H9 (cell line): ENCODE data around the gene UNC5C. TPM values are rescaled to one million over a fixed set of nuclear protein-coding genes. Genes with fewer than 3 reads are reported as not detected.

ENCODE experiments used
- DNase-seq: peaks from one replicate; pipeline ENCODE4 v3.0.0-alpha.2; 2017
- H2AFZ ChIP-seq: one replicate; pipeline ENCODE4 v1.6.1; 2013; ENCODE audit warnings: mild to moderate bottlenecking, low read length, control low read depth, moderate library complexity
- H2AK5ac ChIP-seq: 2 replicates; pipeline ENCODE4 v1.6.1; 2013; ENCODE audit warnings: low read length, control low read depth, mixed read lengths; ENCODE audit not compliant: insufficient read length
- H2BK120ac ChIP-seq: one replicate; pipeline ENCODE4 v1.6.1; 2013; ENCODE audit warnings: low read depth, mild to moderate bottlenecking, low read length, control low read depth, inconsistent platforms; ENCODE audit not compliant: poor library complexity, severe bottlenecking
- H2BK12ac ChIP-seq: 2 replicates; pipeline ENCODE4 v1.6.1; 2013; ENCODE audit warnings: low read length, control low read depth, mixed read lengths, low read depth; ENCODE audit not compliant: insufficient read length
- H2BK15ac ChIP-seq: 2 replicates; pipeline ENCODE4 v1.6.1; 2013; ENCODE audit warnings: low read depth, low read length, control low read depth
- H2BK20ac ChIP-seq: one replicate; pipeline ENCODE4 v1.6.1; 2013; ENCODE audit warnings: low read depth, mild to moderate bottlenecking, low read length, control low read depth, inconsistent platforms; ENCODE audit not compliant: poor library complexity, severe bottlenecking
- H2BK5ac ChIP-seq: 2 replicates; pipeline ENCODE4 v1.6.1; 2013; ENCODE audit warnings: low read length, control low read depth, mixed read lengths; ENCODE audit not compliant: insufficient read length
- H3K14ac ChIP-seq: 2 replicates; pipeline ENCODE4 v1.6.1; 2013; ENCODE audit warnings: low read length, control low read depth; ENCODE audit not compliant: insufficient read depth
- H3K18ac ChIP-seq: 2 replicates; pipeline ENCODE4 v1.6.1; 2013; ENCODE audit warnings: low read depth, mild to moderate bottlenecking, mixed read lengths, low read length, control low read depth; ENCODE audit not compliant: insufficient read length
- H3K23ac ChIP-seq: 2 replicates; pipeline ENCODE4 v1.6.1; 2013; ENCODE audit warnings: low read length, control low read depth, mixed read lengths, low read depth; ENCODE audit not compliant: insufficient read length
- H3K23me2 ChIP-seq: 2 replicates; pipeline ENCODE4 v1.6.1; 2013; ENCODE audit warnings: low read depth, mild to moderate bottlenecking, mixed read lengths, low read length, control low read depth; ENCODE audit not compliant: insufficient read length, poor library complexity, severe bottlenecking
- H3K27ac ChIP-seq: 2 replicates; pipeline ENCODE4 v1.5.1; 2013; ENCODE audit warnings: low read length, control low read depth, mixed read lengths, low read depth; ENCODE audit not compliant: insufficient read length
- H3K27me3 ChIP-seq: 2 replicates; pipeline ENCODE4 v1.6.1; 2013; ENCODE audit warnings: low read length, control low read depth, inconsistent platforms; ENCODE audit not compliant: insufficient read depth
- H3K4ac ChIP-seq: 2 replicates; pipeline ENCODE4 v1.6.1; 2013; ENCODE audit warnings: low read depth, mild to moderate bottlenecking, control low read depth, inconsistent platforms, low read length, moderate library complexity
- H3K4me1 ChIP-seq: 2 replicates; pipeline ENCODE4 v1.6.1; 2013; ENCODE audit warnings: low read length, control low read depth, inconsistent platforms; ENCODE audit not compliant: insufficient read depth
- H3K4me2 ChIP-seq: 2 replicates; pipeline ENCODE4 v1.6.1; 2013; ENCODE audit warnings: low read length, control low read depth, mixed read lengths; ENCODE audit not compliant: insufficient read length, insufficient read depth
- H3K56ac ChIP-seq: 2 replicates; pipeline ENCODE4 v1.6.1; 2013; ENCODE audit warnings: low read depth, mild to moderate bottlenecking, mixed read lengths, low read length, control low read depth; ENCODE audit not compliant: insufficient read length
- H3K79me1 ChIP-seq: 2 replicates; pipeline ENCODE4 v1.6.1; 2013; ENCODE audit warnings: low read depth, mild to moderate bottlenecking, moderate library complexity, low read length, control low read depth, inconsistent platforms; ENCODE audit not compliant: insufficient read depth, poor library complexity, severe bottlenecking
- H3K79me2 ChIP-seq: 2 replicates; pipeline ENCODE4 v1.6.1; 2013; ENCODE audit warnings: low read length, control low read depth, inconsistent platforms; ENCODE audit not compliant: insufficient read depth
- H3K9ac ChIP-seq: 2 replicates; pipeline ENCODE4 v1.6.1; 2013; ENCODE audit warnings: low read length, control low read depth, mixed read lengths; ENCODE audit not compliant: insufficient read length; ENCODE audit errors: extremely low read depth
- H3K9me3 ChIP-seq: one replicate; pipeline ENCODE4 v1.6.1; 2013; ENCODE audit warnings: low read depth, low read length, inconsistent platforms; ENCODE audit not compliant: control insufficient read depth
- H3T11ph ChIP-seq: one replicate; pipeline ENCODE4 v1.6.1; 2013; ENCODE audit warnings: mild to moderate bottlenecking, low read length, control low read depth, inconsistent platforms
- H4K20me1 ChIP-seq: one replicate; pipeline ENCODE4 v1.6.1; 2013; ENCODE audit not compliant: control insufficient read depth, insufficient read length, insufficient read depth
- H4K5ac ChIP-seq: 2 replicates; pipeline ENCODE4 v1.6.1; 2013; ENCODE audit warnings: low read depth, mild to moderate bottlenecking, mixed read lengths, low read length, control low read depth; ENCODE audit not compliant: insufficient read length
- H4K8ac ChIP-seq: replicated peaks from 2 replicates; pipeline ENCODE4 v1.6.1; 2013; ENCODE audit warnings: low read length, control low read depth, mixed read lengths, low read depth; ENCODE audit not compliant: insufficient read length
- H4K91ac ChIP-seq: 2 replicates; pipeline ENCODE4 v1.6.1; 2013; ENCODE audit warnings: low read depth, mild to moderate bottlenecking, moderate library complexity, mixed read lengths, low read length, control low read depth; ENCODE audit not compliant: insufficient read length
- H3K27ac Mint-ChIP-seq, 3 experiments: 2 replicates in 2 of 3; 3 replicates in 1 of 3; pipeline ENCODE4 v1.8.0; 2020 to 2021; ENCODE audit warnings: mixed read lengths in 3 of 3, mild to moderate bottlenecking in 1 of 3, moderate library complexity in 1 of 3
- H3K27me3 Mint-ChIP-seq: 2 replicates; pipeline ENCODE4 v1.8.0; 2021; ENCODE audit warnings: low read depth, mild to moderate bottlenecking, moderate library complexity, mixed read lengths
- H3K36me3 Mint-ChIP-seq, 3 experiments: 2 replicates in 2 of 3; 3 replicates in 1 of 3; pipeline ENCODE4 v1.8.0; 2020 to 2021; ENCODE audit warnings: low read depth in 3 of 3, mixed read lengths in 3 of 3; ENCODE audit not compliant: insufficient read depth in 1 of 3
- H3K4me1 Mint-ChIP-seq, 2 experiments: 2 replicates each; pipeline ENCODE4 v1.8.0; 2020; ENCODE audit warnings: mixed read lengths in 2 of 2
- H3K4me3 Mint-ChIP-seq, 2 experiments: 2 replicates in 1 of 2; 3 replicates in 1 of 2; pipeline ENCODE4 v1.8.0; 2020 to 2021; ENCODE audit warnings: mild to moderate bottlenecking in 2 of 2, mixed read lengths in 2 of 2, moderate library complexity in 1 of 2
- H3K9me3 Mint-ChIP-seq, 2 experiments: 2 replicates in 1 of 2; 3 replicates in 1 of 2; pipeline ENCODE4 v1.8.0; 2020; ENCODE audit warnings: mild to moderate bottlenecking in 2 of 2, mixed read lengths in 2 of 2, moderate library complexity in 1 of 2
- WGBS: extraction: QIAGEN DNeasy Blood & Tissue Kit; methylation state at CpG from one replicate; pipeline ENCODE4 v1.1.7; 2013; ENCODE audit warnings: missing lambda C conversion rate, low lambda C conversion rate, mixed read lengths; ENCODE audit not compliant: insufficient read length; ENCODE audit errors: extremely low coverage; 5-methylcytosine and 5-hydroxymethylcytosine counted together
- total RNA-seq: library from RNA; stranded (reverse); gene quantifications from 2 replicates; pipeline ENCODE4 v1.2.1, GENCODE V29; 2021
- TF ChIP-seq, protein P1 (sequence below): fragments of 200-600 bp; sonication (generic); conservative IDR thresholded peaks from 3 replicates; pipeline ENCODE4 v1.8.0; 2021; ENCODE audit warnings: antibody characterized with exemption, mild to moderate bottlenecking

UNC5C gene
- total RNA-seq, 1 experiment from 2014 or later, result not detected

GRCh38 chr4:95528388-95528948 is 20.3 kb downstream of the UNC5C start:
- H3K27ac ChIP-seq, result no peak overlapping the region
- no CpG with 5 or more reads among the region's 4 CpGs for WGBS
- no peaks in the 10 kb centered on the region for H3K9me3 Mint-ChIP-seq

More at GRCh38 chr4:95528388-95528948, 20.3 kb downstream of the UNC5C start:
- Mint-ChIP-seq H3K27me3 (no peaks in the 10 kb centered on the region), H3K4me3 (no peak overlapping the region), H3K4me1 (peaks cover 4 to 8% of the 10 kb centered on the region in 2 experiments), H3K36me3 (no peaks in the 10 kb centered on the region), H3K27ac (no peak overlapping the region; a peak in 1 of 7 replicates)
- Histone ChIP-seq H3K27me3 (no peaks in the 10 kb centered on the region), H4K8ac (no peak overlapping the region), H3K14ac (no peak overlapping the region), H3T11ph (no peak overlapping the region), H3K4me2 (no peak overlapping the region), H3K56ac (no peak overlapping the region), H3K4me1 (no peaks in the 10 kb centered on the region; the same call in 1 of the 2 replicates), H2BK120ac (no peak overlapping the region), H2AK5ac (no peak overlapping the region), H3K9me3 (no peaks in the 10 kb centered on the region), H3K79me1 (no peaks in the 10 kb centered on the region), H3K18ac (no peak overlapping the region), H3K79me2 (no peaks in the 10 kb centered on the region), H3K23ac (no peak overlapping the region), H3K9ac (no peak overlapping the region), H4K20me1 (no peaks in the 10 kb centered on the region), H3K4ac (no peak overlapping the region), H2BK15ac (no peak overlapping the region), H3K23me2 (no peaks in the 10 kb centered on the region), H2BK12ac (no peak overlapping the region), H2BK5ac (no peak overlapping the region), H4K91ac (no peak overlapping the region), H4K5ac (no peak overlapping the region), H2AFZ (no peak overlapping the region), H2BK20ac (no peak overlapping the region)
- TF ChIP-seq, protein P1, sequence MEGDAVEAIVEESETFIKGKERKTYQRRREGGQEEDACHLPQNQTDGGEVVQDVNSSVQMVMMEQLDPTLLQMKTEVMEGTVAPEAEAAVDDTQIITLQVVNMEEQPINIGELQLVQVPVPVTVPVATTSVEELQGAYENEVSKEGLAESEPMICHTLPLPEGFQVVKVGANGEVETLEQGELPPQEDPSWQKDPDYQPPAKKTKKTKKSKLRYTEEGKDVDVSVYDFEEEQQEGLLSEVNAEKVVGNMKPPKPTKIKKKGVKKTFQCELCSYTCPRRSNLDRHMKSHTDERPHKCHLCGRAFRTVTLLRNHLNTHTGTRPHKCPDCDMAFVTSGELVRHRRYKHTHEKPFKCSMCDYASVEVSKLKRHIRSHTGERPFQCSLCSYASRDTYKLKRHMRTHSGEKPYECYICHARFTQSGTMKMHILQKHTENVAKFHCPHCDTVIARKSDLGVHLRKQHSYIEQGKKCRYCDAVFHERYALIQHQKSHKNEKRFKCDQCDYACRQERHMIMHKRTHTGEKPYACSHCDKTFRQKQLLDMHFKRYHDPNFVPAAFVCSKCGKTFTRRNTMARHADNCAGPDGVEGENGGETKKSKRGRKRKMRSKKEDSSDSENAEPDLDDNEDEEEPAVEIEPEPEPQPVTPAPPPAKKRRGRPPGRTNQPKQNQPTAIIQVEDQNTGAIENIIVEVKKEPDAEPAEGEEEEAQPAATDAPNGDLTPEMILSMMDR, result no peak
- DNase-seq, result no peak
